Mesenchymal stem cell (in vitro differentiated cells and primary cell): ENCODE results near the gene TBX2.

Source experiments
- DNase-seq: peaks from one replicate; pipeline ENCODE4 v3.0.0-alpha.2; 2013
- H2AFZ ChIP-seq: one replicate; pipeline ENCODE4 v1.6.1; 2013; ENCODE audit warnings: low read depth, mild to moderate bottlenecking, control low read depth, inconsistent platforms, low read length, moderate library complexity
- H2AK5ac ChIP-seq: 2 replicates; pipeline ENCODE4 v1.6.1; 2013; ENCODE audit warnings: low read length, moderate library complexity, mild to moderate bottlenecking, inconsistent platforms; ENCODE audit not compliant: severe bottlenecking
- H2BK120ac ChIP-seq: one replicate; pipeline ENCODE4 v1.6.1; 2013; ENCODE audit warnings: low read depth, mild to moderate bottlenecking, inconsistent platforms, low read length, moderate library complexity
- H2BK12ac ChIP-seq, 2 experiments: one replicate each; pipeline ENCODE4 v1.6.1; 2013; ENCODE audit warnings: inconsistent platforms in 2 of 2, low read length in 2 of 2, mild to moderate bottlenecking in 2 of 2, moderate library complexity in 2 of 2, control low read depth in 1 of 2
- H2BK15ac ChIP-seq: one replicate; pipeline ENCODE4 v1.6.1; 2013; ENCODE audit warnings: mild to moderate bottlenecking, low read depth, inconsistent platforms; ENCODE audit not compliant: poor library complexity, severe bottlenecking
- H2BK5ac ChIP-seq: 2 replicates; pipeline ENCODE4 v1.6.1; 2013; ENCODE audit warnings: low read depth, mild to moderate bottlenecking, low read length, control low read depth, inconsistent platforms; ENCODE audit not compliant: poor library complexity, severe bottlenecking
- H3K14ac ChIP-seq, 2 experiments: one replicate each; pipeline ENCODE4 v1.6.1; 2013; ENCODE audit warnings: inconsistent platforms in 2 of 2, low read length in 2 of 2, control low read depth in 1 of 2, mild to moderate bottlenecking in 1 of 2, moderate library complexity in 1 of 2
- H3K18ac ChIP-seq, 2 experiments: one replicate each; pipeline ENCODE4 v1.6.1; 2013; ENCODE audit warnings: inconsistent platforms in 2 of 2, low read length in 2 of 2, control low read depth in 1 of 2, low read depth in 1 of 2, mild to moderate bottlenecking in 1 of 2
- H3K23ac ChIP-seq, 2 experiments: one replicate each; pipeline ENCODE4 v1.6.1; 2013; ENCODE audit warnings: inconsistent platforms in 2 of 2, low read length in 2 of 2, mild to moderate bottlenecking in 2 of 2, moderate library complexity in 2 of 2, control low read depth in 1 of 2
- H3K27ac ChIP-seq: 2 replicates; pipeline ENCODE4 v1.5.1; 2013; ENCODE audit warnings: mild to moderate bottlenecking, moderate library complexity, low read length, control low read depth, inconsistent platforms; ENCODE audit not compliant: poor library complexity, severe bottlenecking
- H3K27me3 ChIP-seq, 2 experiments: 2 replicates each; pipeline versions ENCODE4 v1.6.1 to v1.7.0; 2013; ENCODE audit warnings: low read length in 2 of 2, mild to moderate bottlenecking in 2 of 2, moderate library complexity in 2 of 2, control low read depth in 1 of 2, inconsistent platforms in 1 of 2; ENCODE audit not compliant: control insufficient read depth in 1 of 2, insufficient read depth in 1 of 2
- H3K36me3 ChIP-seq, 2 experiments: 2 replicates each; pipeline versions ENCODE4 v1.6.1 to v1.7.0; 2013; ENCODE audit warnings: low read length in 2 of 2, control low read depth in 1 of 2, inconsistent platforms in 1 of 2, low read depth in 1 of 2, mild to moderate bottlenecking in 1 of 2; ENCODE audit not compliant: insufficient read depth in 2 of 2, control insufficient read depth in 1 of 2
- H3K4ac ChIP-seq, 2 experiments: one replicate each; pipeline ENCODE4 v1.6.1; 2013; ENCODE audit warnings: inconsistent platforms in 2 of 2, low read length in 2 of 2, mild to moderate bottlenecking in 2 of 2, moderate library complexity in 2 of 2, control low read depth in 1 of 2, low read depth in 1 of 2
- H3K4me1 ChIP-seq: 2 replicates; pipeline ENCODE4 v1.6.1; 2013; ENCODE audit warnings: low read depth, low read length, control low read depth; ENCODE audit not compliant: control insufficient read depth, insufficient read depth
- H3K4me2 ChIP-seq: 2 replicates; pipeline ENCODE4 v1.6.1; 2013; ENCODE audit warnings: low read length, mild to moderate bottlenecking, inconsistent platforms; ENCODE audit not compliant: poor library complexity, severe bottlenecking
- H3K4me3 ChIP-seq, 2 experiments: 2 replicates each; pipeline versions ENCODE4 v1.5.1 to v1.7.0; 2013; ENCODE audit warnings: low read length in 2 of 2, mild to moderate bottlenecking in 2 of 2, control low read depth in 1 of 2, low read depth in 1 of 2; ENCODE audit not compliant: insufficient read depth in 1 of 2
- H3K79me1 ChIP-seq: replicated peaks from 2 replicates; pipeline ENCODE4 v1.6.1; 2013; ENCODE audit warnings: mild to moderate bottlenecking, control low read depth, low read length, inconsistent platforms; ENCODE audit not compliant: poor library complexity, severe bottlenecking
- H3K9ac ChIP-seq: 2 replicates; pipeline ENCODE4 v1.7.0; 2013; ENCODE audit warnings: mild to moderate bottlenecking, low read length, moderate library complexity
- H3K9me3 ChIP-seq: 2 replicates; pipeline ENCODE4 v1.7.0; 2013; ENCODE audit warnings: mild to moderate bottlenecking, low read length; ENCODE audit not compliant: control insufficient read depth
- H4K8ac ChIP-seq: one replicate; pipeline ENCODE4 v1.6.1; 2013; ENCODE audit warnings: inconsistent platforms, mild to moderate bottlenecking, low read length, moderate library complexity
- H4K91ac ChIP-seq: one replicate; pipeline ENCODE4 v1.6.1; 2013; ENCODE audit warnings: mild to moderate bottlenecking, low read length, inconsistent platforms
- WGBS: methylation state at CpG from one replicate; pipeline ENCODE4 v1.1.7; 2013; ENCODE audit warnings: mixed read lengths; 5-methylcytosine and 5-hydroxymethylcytosine counted together

The TBX2 gene

DNA sequence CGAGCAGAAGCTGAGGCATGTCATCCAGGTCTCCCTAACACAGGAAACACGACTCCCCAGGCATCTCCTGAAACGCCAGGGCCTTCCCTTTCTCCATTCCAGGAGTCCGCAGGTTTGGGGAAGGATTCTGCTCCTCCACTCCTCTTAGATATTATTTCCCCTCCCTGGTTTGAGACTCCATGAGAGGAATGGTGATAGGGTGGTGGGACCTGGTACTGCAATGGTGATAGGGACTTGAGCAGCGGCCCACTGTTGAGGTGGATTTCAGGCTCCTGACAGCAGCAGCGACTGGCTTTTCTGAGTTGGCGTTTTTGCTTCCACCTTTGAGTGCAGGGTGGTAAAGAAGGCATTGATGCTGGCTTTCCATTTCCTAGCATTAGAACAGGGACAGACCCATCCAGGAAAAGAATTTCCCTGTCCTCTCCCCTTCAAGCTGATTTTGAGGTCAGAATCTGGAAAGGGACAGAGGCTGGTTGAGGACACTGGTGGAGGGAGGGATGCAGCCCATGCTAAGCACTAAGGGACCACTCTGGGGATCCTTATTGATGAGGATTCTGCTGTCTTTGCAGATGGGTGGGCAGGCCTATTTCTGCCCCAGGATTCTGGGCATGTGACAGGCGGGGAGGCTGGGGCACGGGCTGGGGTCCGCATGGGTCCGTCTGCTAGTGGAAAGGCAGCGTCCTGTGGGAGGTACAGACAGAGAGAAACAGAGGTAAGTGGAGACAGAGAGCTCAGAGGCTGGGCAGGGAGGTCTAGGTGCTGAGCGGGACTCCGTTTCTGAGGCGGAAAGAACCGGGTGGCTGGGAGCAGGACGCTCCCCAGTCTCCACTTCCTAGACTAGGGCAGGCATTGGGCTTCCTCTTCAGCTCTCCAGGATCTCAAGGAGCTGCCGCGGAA, 51.2 kb downstream of the TBX2 start:
- 51% methylated on average over 14 of the region's 19 CpGs for WGBS
- H2BK12ac ChIP-seq = no peak overlapping the region
- H2AFZ ChIP-seq = no peak overlapping the region
- H3K36me3 ChIP-seq = no peaks in the 10 kb centered on the region
- no peak overlapping the region for H3K4me3 ChIP-seq
- H2AK5ac ChIP-seq = no peak overlapping the region
- peak overlapping the region in 1 of 2 experiments; percentile 27 for H3K23ac ChIP-seq
- H3K18ac ChIP-seq = no peak overlapping the region
- no peak overlapping the region for H4K91ac ChIP-seq
- no peak overlapping the region for H3K27ac ChIP-seq
- H3K4me2 ChIP-seq = no peak overlapping the region
- H4K8ac ChIP-seq = no peak overlapping the region
- peaks cover 21% of the 10 kb centered on the region for H3K4me1 ChIP-seq
- no peaks in the 10 kb centered on the region for H3K79me1 ChIP-seq
- no peak overlapping the region for H2BK120ac ChIP-seq
- H2BK15ac ChIP-seq = no peak overlapping the region
- no peak overlapping the region for H3K14ac ChIP-seq
- no peak overlapping the region for H3K9ac ChIP-seq
- peaks cover 66 to 70% of the 10 kb centered on the region in 2 experiments for H3K27me3 ChIP-seq
- no peak for DNase-seq
- no peak overlapping the region for H3K4ac ChIP-seq
- no peaks in the 10 kb centered on the region for H3K9me3 ChIP-seq
- no peak overlapping the region for H2BK5ac ChIP-seq

DNA sequence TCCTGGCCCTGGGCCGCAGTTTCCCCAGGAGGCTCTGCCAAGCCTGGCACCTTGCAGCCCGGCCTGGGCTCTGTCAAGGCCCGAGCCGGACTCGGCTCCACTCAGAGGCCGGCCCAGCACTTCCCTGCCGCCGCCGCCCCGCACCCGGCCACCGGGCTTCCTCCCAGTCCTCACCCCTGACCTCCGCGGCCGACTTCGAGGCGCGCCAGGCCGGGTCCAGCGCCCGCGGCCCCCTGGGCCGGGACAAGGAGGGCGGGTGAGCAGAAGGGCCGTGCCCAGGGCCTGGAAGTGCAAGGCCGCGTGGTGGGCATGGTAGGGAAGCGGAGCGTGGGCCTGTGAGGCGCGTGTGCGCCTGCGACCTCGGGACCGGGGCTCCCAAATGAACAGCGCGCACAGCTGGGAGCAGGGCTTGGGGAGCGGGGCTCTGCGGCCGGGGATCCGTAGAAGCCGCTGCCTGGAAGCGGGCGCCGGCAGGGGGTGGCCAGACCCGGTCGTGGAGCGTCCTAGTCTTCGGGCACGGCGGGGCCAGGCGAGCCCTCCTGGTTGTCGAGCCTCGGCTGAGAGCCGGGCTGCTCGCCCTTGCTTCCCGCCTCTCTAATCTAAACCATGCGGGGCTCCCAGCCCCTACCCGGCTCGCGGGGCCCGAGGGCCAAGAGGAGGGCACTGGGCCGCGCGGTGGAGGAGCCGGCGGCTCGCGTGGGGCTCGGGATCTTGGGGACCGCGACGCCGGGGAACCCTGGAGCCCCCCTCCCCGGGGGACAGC, 52.1 kb downstream of the TBX2 start:
- no peak overlapping the region for H3K23ac ChIP-seq
- no peak overlapping the region for H3K4ac ChIP-seq
- H4K8ac ChIP-seq = no peak overlapping the region
- H3K4me2 ChIP-seq = peak overlapping the region; percentile 69
- H2AK5ac ChIP-seq = no peak overlapping the region
- H2BK120ac ChIP-seq = peak overlapping the region; percentile 66
- no peak for DNase-seq
- peak overlapping the region in 1 of 2 experiments; percentile 60 for H3K4me3 ChIP-seq
- H2BK5ac ChIP-seq = no peak overlapping the region
- no peaks in the 10 kb centered on the region for H3K9me3 ChIP-seq
- no peak overlapping the region for H3K27ac ChIP-seq
- H2AFZ ChIP-seq = peak overlapping the region; percentile 19
- no peaks in the 10 kb centered on the region for H3K79me1 ChIP-seq
- peak overlapping the region; percentile 43 for H3K9ac ChIP-seq
- peaks cover 70 to 78% of the 10 kb centered on the region in 2 experiments for H3K27me3 ChIP-seq
- H2BK15ac ChIP-seq = peak overlapping the region; percentile 56
- no peak overlapping the region for H4K91ac ChIP-seq
- no peak overlapping the region for H3K14ac ChIP-seq
- peaks cover 21% of the 10 kb centered on the region for H3K4me1 ChIP-seq
- no peak overlapping the region for H3K18ac ChIP-seq
- WGBS = 4% methylated on average over 51 of the region's 75 CpGs
- H3K36me3 ChIP-seq = no peaks in the 10 kb centered on the region
- no peak overlapping the region for H2BK12ac ChIP-seq

DNA sequence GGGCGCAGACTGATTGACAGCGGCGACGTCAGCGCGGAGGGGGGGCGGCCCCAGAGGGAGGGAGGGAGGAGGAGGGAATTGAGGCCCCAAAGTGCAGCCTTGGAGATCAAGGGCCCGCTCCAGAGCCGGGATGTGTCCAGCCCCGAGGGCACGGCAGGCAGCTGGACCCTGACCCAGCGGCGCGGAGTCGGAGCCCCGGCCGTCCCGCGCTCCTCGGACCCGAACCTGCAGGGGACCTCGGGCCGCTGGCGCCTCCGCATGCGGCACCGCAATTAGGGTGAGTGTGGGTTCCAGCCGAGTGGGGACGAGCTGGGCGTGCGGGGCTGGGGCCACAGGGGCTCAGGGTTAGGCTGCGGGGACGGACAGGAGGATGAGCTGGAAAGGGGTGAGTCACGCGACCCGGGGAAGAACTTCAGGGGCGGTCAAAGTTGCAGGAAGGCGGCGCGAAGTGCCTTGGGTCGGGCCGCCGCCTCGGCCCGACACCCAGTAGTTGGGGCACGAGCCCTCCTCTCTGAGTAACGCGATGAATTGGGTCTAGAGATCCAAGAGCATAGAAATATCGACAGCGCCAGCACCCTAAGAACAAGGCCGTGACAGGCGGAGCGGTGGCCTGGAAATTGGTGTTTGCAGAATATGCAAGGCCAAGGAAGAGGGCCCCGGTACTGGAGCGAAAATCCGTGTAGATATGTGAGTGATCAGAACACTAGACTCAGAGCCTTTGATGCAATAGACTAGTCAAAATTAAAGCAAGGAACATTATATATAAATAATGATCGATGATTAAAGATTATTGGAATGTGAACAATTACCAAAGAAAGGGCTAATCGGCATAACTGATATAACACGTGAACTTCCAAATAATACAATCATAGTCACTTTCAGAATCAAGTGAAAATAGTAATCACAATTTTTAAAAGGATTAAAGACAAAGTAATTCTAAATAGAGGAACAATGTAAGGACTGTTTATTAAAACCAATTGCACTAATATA, 53.0 kb downstream of the TBX2 start, which contains the start of gene TBX4:
Gene TBX4 (plus strand): TSS at position 122 of the 990 bp plus-strand sequence. CDS start 4,069 bp downstream, outside the sequence.
- Histone ChIP-seq H3K79me1 (no peaks in the 10 kb centered on the region), H3K18ac (no peak within 1 kb of the TSS), H2AK5ac (no peak within 1 kb of the TSS), H3K9me3 (no peaks in the 10 kb centered on the region), H2BK5ac (no peak within 1 kb of the TSS), H3K36me3 (no peaks in the 10 kb centered on the region), H3K4me3 (peak within 1 kb of the TSS in 1 of 2 experiments; percentile 60), H3K23ac (peak within 1 kb of the TSS in 1 of 2 experiments; percentile 94), H3K4me2 (peak within 1 kb of the TSS; percentile 69), H4K91ac (no peak within 1 kb of the TSS), H2BK120ac (peak within 1 kb of the TSS; percentile 66), H2BK15ac (peak within 1 kb of the TSS; percentile 56), H2BK12ac (no peak within 1 kb of the TSS), H3K9ac (peak within 1 kb of the TSS; percentile 43), H3K27me3 (peaks cover 73 to 79% of the 10 kb centered on the region in 2 experiments), H3K4me1 (peaks cover 25% of the 10 kb centered on the region), H2AFZ (peak within 1 kb of the TSS; percentile 19), H3K4ac (no peak within 1 kb of the TSS), H3K27ac (no peak within 1 kb of the TSS), H3K14ac (peak within 1 kb of the TSS in 1 of 2 experiments; percentile 72), H4K8ac (no peak within 1 kb of the TSS)
- DNase-seq = peak; percentile 13
- WGBS = 5% methylated on average over 48 of the region's 59 CpGs
